Ureter (tissue), 1 donor: ENCODE results near the gene DRAM1. TPM values are rescaled to one million over a fixed set of nuclear protein-coding genes. Genes with fewer than 3 reads are reported as not detected.
A peak's percentile ranks its signal among the peaks of the same experiment; 100 is the strongest.
"Not testable (repeated sequence)": the region's sequence is repeated elsewhere in the genome, so short reads cannot be mapped to it uniquely, and the experiment has no call there.

Source experiments
- DNase-seq: peaks from one replicate; pipeline ENCODE4 v3.0.0-alpha.2; 2020; ENCODE audit warnings: low spot score
- total RNA-seq: library from RNA; stranded (reverse); gene quantifications from one replicate; pipeline ENCODE4 v1.2.4, GENCODE V29; 2023
- donor health status: DM: yes; HTN: yes; CAD: no.

Gene DRAM1
- 16.4 TPM for total RNA-seq

- peak; percentile 93 for DNase-seq
These were observed at the start of gene DRAM1 for GRCh38 chr12:101876861-101877805. TSS of gene DRAM1 (plus strand) at chr12:101877580. CDS start at chr12:101877790, 210 bp downstream.

GRCh38 chr12:101828463-101829196, 48.8 kb upstream of the DRAM1 start:
- DNase-seq = no peak

DNA sequence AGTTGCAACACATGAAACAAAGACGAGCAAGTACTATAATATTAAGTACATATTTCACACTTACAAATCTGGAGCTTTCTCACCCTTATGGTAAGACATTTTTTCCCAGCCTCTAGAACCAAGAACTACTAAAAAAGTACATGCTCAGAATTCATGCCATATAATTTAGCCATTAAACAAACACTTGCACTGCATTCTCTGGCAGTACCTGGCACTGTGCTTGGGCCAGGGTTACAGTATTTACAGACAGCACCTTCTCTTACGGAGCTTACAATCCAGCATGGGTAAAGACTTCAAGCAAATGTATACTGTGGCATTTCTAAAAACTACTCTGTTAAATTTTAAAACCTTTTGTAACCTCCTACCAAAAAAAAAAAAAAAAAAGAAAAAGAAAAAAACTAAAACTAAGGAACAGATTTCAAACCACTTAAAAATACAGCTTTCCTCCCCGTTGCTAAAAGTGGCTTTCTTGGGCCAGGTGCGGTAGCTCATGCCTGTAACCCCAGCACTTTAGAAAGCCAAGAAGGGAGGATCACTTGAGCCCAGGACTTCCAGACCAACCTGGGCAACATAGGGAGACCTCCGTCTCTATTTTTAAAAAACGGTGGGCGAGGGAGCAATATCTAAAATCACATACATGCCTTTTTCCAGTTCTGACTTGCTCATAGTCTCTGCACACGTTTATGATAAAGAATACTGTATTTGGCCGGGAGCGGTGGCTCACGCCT, 47.6 kb upstream of the DRAM1 start:
- no peak for DNase-seq

- DNase-seq = peak; percentile 95
These were observed 46.7 kb upstream of the DRAM1 start, which contains the start of gene GNPTAB for GRCh38 chr12:101830367-101831325. TSS of gene GNPTAB (minus strand) at chr12:101830959. CDS start at chr12:101830675, 284 bp downstream.

- no peak for DNase-seq
These were observed 45.4 kb upstream of the DRAM1 start for GRCh38 chr12:101832030-101832429.

DNA sequence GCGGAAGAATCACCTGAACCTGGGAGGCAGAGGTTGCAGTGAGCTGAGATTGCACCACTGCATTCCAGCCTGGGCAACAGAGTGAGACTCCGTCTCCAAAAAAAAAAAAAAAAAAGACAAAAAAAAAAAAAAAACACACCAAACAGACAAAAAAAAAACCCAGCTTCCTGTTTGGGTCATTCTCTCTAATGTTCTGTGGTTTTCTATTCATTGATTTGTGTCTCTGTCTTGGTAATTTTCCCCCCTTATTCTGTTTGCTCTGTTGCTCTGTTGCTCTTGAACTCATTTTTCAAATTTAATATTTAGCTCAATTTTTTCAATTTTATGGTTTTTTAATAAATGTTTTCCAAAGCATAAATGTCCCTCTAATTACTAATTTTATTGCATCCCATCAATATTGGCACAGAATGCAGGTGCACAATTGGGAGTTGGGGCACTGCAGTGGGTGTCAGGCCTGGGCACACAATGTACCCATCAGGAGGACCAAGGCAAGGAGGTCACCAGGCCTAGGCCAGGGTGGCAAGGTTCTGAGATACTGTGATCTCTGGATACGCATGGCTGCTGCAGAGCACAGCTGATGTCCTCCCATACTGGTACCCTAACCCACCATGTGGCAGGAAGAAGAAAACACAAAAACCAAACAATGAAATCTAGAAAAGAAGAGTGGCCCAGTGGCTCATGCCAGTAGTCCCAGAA, 38.6 kb upstream of the DRAM1 start:
- DNase-seq = no peak

- peak; percentile 74 for DNase-seq
These were observed 37.8 kb upstream of the DRAM1 start for GRCh38 chr12:101839324-101840283.

GRCh38 chr12:101841069-101841468, 36.3 kb upstream of the DRAM1 start:
- DNase-seq = no peak

- DNase-seq = no peak
These were observed 32.2 kb upstream of the DRAM1 start for GRCh38 chr12:101845137-101845711.

DNA sequence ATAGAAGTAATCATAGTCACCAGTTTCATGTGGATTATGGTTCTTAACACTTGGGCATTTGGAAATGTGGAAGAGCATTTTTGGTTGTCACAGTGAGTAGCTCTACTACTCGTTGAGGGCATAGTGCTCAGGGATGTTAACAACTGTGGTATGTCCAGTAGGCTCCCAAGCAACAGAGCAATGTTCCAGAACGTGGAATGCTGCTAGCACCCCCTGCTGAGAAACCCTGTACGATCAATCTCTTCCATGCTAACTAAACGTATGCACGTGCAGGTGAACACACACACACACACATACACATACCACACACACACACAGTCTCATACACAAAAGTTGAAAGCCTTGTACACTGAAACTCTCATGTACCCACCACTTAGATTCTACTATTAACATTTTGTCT, 30.1 kb upstream of the DRAM1 start:
- DNase-seq = no peak

DNA sequence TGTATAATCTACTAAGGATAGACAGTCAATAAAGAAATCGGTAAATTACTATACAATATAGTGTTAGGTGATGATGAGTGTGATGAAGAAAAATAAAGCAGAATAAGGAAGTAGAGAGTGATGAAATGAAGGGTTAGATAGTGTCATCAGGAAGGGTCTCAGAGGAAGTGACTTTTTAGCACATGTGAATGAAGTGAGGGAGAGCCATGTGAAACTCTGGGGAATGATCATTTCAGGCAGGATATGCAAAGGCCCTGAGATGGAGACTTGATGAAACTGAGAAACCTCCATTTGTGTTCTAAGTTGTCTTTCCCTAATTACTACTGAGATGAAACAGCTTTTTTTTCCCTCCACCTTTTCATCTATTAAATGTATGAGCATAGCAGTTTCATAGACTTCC, 27.2 kb upstream of the DRAM1 start:
- DNase-seq = no peak

GRCh38 chr12:101852998-101853397, 24.4 kb upstream of the DRAM1 start:
- no peak for DNase-seq

GRCh38 chr12:101854747-101855146, 22.6 kb upstream of the DRAM1 start:
- no peak for DNase-seq

DNA sequence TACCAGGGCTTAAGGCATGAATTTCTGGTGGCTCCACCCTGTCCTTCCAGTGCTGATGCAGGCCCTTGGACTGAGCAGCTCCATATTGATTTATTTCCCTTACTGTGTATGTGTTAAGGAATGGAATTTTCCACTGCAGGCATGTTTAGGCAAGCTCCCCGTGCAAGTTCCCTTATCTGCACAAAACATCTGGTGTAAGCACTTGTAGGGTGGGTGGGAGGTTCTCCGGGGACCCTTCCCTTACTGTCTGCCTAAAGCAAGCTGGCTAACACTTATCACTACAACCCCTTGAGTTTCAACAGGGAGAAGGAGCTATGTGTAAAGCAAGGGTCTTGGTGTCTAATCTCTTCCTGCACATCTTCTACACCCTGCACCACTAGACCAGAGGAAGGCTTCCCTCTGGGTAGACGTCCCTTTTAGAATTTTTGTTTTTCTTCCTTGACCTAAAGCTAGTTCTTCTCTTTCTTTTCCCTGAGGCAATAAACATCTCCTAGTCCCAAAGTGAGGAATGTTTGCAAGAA, 22.0 kb upstream of the DRAM1 start:
- DNase-seq = no peak

DNA sequence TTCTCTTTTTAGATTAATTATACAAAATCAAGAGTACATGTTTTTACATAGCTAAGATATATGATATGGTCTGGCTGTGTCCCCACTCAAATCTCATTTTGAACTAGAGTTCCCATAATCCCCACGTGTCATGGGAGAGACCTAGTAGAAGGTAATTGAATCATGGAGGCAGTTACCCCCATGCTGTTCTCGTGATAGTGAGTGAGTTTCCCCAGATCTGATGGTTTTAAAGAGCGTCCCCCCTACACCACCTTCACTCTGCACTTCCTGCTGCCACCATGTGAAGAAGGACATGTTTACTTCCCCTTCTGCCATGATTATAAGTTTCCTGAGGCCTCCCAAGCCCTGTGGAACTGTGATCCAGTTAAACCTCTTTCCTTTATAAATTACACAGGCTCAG, 21.4 kb upstream of the DRAM1 start:
- no peak for DNase-seq

DNA sequence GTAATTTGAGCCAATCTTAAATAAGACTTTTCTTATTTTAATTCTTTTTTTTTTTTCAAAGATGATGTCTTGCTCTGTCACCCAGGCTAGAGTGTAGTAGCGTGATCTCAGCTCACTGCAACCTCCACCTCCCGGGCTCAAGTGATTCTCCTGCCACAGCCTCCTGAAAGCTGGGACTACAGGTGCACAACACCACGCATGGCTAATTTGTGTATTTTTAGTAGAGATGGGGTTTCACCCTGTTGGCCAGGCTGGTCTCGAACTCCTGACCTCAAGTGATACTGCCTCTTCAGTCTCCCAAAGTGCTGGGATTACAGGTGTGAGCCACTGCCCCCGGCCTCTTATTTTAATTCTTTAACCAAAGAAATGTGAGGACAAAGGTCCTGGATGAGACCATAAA, 20.8 kb upstream of the DRAM1 start:
- DNase-seq = not testable (repeated sequence)

GRCh38 chr12:101857043-101857558, 20.3 kb upstream of the DRAM1 start:
- no peak for DNase-seq

- no peak for DNase-seq
These were observed 19.0 kb upstream of the DRAM1 start for GRCh38 chr12:101858361-101858760.
